Tibial artery (tissue), 4 donors: Measurements from ENCODE around the gene NOS1.

Experiments used
- DNase-seq, 2 donors: peaks; one replicate each; pipeline ENCODE4 v3.0.0-alpha.2; 2019
- H3K27ac ChIP-seq, 2 donors: fragments of 200-600 bp; sonication (generic) in 1 of 2; 1 replicate in 1 of 2; 2 replicates in 1 of 2; pipeline ENCODE4 v1.5.1; 2018 to 2019; ENCODE audit warnings: mild to moderate bottlenecking in 1 of 2
- H3K27me3 ChIP-seq, 2 donors: fragments of 200-600 bp; sonication (generic) in 1 of 2; one replicate each; pipeline versions ENCODE4 v1.5.1 to v1.6.0; 2016 to 2019
- H3K36me3 ChIP-seq, 3 donors: fragments of 200-600 bp; sonication (generic) in 2 of 3; one replicate each; pipeline ENCODE4 v1.5.1; 2016 to 2019; ENCODE audit warnings: mild to moderate bottlenecking in 2 of 3
- H3K4me1 ChIP-seq, 4 donors: fragments of 200-600 bp; sonication (generic) in 2 of 4; 1 replicate in 3 of 4; 2 replicates in 1 of 4; pipeline ENCODE4 v1.5.1; 2016 to 2019
- H3K4me3 ChIP-seq, 2 donors: fragments of 200-600 bp; sonication (generic) in 1 of 2; 1 replicate in 1 of 2; 2 replicates in 1 of 2; pipeline ENCODE4 v1.5.1; 2018 to 2019; ENCODE audit warnings: mild to moderate bottlenecking in 2 of 2
- H3K9me3 ChIP-seq, 3 donors: fragments of 200-600 bp; sonication (generic) in 1 of 3; one replicate each; pipeline ENCODE4 v1.5.1; 2016 to 2019
- CTCF ChIP-seq, 2 experiments: fragments of 200-600 bp in 1 of 2; fragments of 450-650 bp in 1 of 2; IDR thresholded peaks; one replicate each; pipeline ENCODE4 v1.5.1; 2017 to 2019; ENCODE audit warnings: antibody characterized with exemption in 2 of 2, mild to moderate bottlenecking in 1 of 2, moderate library complexity in 1 of 2
- intact Hi-C: fragments of 100-400 bp; cut with DNase I; formaldehyde crosslinking; loops from one replicate; pipeline ENCODE4 v1.15.0; 2023; ENCODE audit warnings: low total_unique reads

The NOS1 gene

GRCh38 chr12:117361347-117361751 lies at the start of gene NOS1:
Gene NOS1, minus strand, starts transcription at chr12:117361626. Its CDS starts 30,557 bp downstream, at chr12:117331069.
- H3K9me3 ChIP-seq = no peaks in the 10 kb centered on the region
- H3K27ac ChIP-seq = no peak within 1 kb of the TSS
- no peak for DNase-seq
- H3K27me3 ChIP-seq = peaks cover 0 to 75% of the 10 kb centered on the region in 2 donors
- no peaks in the 10 kb centered on the region for H3K36me3 ChIP-seq
- intact Hi-C loops = no loop called here
- H3K4me1 ChIP-seq = peaks cover 0 to 13% (median 0%) of the 10 kb centered on the region in 4 donors
- H3K4me3 ChIP-seq = no peak within 1 kb of the TSS
- TF ChIP-seq CTCF (IDR thresholded peaks at IDR 0.05) = no peak

GRCh38 chr12:117409286-117409685 lies 47.9 kb upstream of the NOS1 start:
- no peaks in the 10 kb centered on the region for H3K36me3 ChIP-seq
- no peak for DNase-seq
- H3K9me3 ChIP-seq = peaks cover 0 to 3% (median 0%) of the 10 kb centered on the region in 3 donors
- peaks cover 0 to 4% of the 10 kb centered on the region in 2 donors for H3K27me3 ChIP-seq
- no peak overlapping the region for H3K27ac ChIP-seq
- H3K4me3 ChIP-seq = no peak overlapping the region
- no peak for TF ChIP-seq CTCF (IDR thresholded peaks at IDR 0.05)
- intact Hi-C loops = no loop called here
- peaks cover 0 to 7% (median 0%) of the 10 kb centered on the region in 4 donors for H3K4me1 ChIP-seq

- Histone ChIP-seq H3K4me1 (peaks cover 0 to 7% (median 0%) of the 10 kb centered on the region in 4 donors), H3K4me3 (no peak overlapping the region), H3K27ac (no peak overlapping the region), H3K27me3 (peaks cover 0 to 4% of the 10 kb centered on the region in 2 donors), H3K9me3 (peaks cover 0 to 10% (median 3%) of the 10 kb centered on the region in 3 donors), H3K36me3 (no peaks in the 10 kb centered on the region)
- peak in 1 of 2 donors; percentile 28 for DNase-seq
- intact Hi-C loops = no loop called here
- TF ChIP-seq CTCF (IDR thresholded peaks at IDR 0.05) = no peak
Measured at GRCh38 chr12:117408161-117408791, 46.9 kb upstream of the NOS1 start.

- Histone ChIP-seq H3K9me3 (peaks cover 0 to 10% (median 3%) of the 10 kb centered on the region in 3 donors), H3K4me1 (peaks cover 0 to 7% (median 0%) of the 10 kb centered on the region in 4 donors), H3K27me3 (peaks cover 0 to 4% of the 10 kb centered on the region in 2 donors), H3K4me3 (no peak overlapping the region), H3K27ac (no peak overlapping the region), H3K36me3 (no peaks in the 10 kb centered on the region)
- intact Hi-C loops = no loop called here
- TF ChIP-seq CTCF (IDR thresholded peaks at IDR 0.05) = no peak
- no peak for DNase-seq
Measured at GRCh38 chr12:117404940-117405339, 43.5 kb upstream of the NOS1 start.

GRCh38 chr12:117404203-117404853 lies 42.9 kb upstream of the NOS1 start:
- no peaks in the 10 kb centered on the region for H3K36me3 ChIP-seq
- no peak for TF ChIP-seq CTCF (IDR thresholded peaks at IDR 0.05)
- DNase-seq = no peak
- no peak overlapping the region for H3K27ac ChIP-seq
- H3K27me3 ChIP-seq = peaks cover 0 to 4% of the 10 kb centered on the region in 2 donors
- peaks cover 0 to 10% (median 3%) of the 10 kb centered on the region in 3 donors for H3K9me3 ChIP-seq
- H3K4me1 ChIP-seq = peaks cover 0 to 7% (median 0%) of the 10 kb centered on the region in 4 donors
- H3K4me3 ChIP-seq = no peak overlapping the region
- intact Hi-C loops = no loop called here
